ENCODE data around the gene MED13L.
"Not testable (repeated sequence)": the region's sequence is repeated elsewhere in the genome, so short reads cannot be mapped to it uniquely, and the experiment has no call there.

Gene MED13L

DNA sequence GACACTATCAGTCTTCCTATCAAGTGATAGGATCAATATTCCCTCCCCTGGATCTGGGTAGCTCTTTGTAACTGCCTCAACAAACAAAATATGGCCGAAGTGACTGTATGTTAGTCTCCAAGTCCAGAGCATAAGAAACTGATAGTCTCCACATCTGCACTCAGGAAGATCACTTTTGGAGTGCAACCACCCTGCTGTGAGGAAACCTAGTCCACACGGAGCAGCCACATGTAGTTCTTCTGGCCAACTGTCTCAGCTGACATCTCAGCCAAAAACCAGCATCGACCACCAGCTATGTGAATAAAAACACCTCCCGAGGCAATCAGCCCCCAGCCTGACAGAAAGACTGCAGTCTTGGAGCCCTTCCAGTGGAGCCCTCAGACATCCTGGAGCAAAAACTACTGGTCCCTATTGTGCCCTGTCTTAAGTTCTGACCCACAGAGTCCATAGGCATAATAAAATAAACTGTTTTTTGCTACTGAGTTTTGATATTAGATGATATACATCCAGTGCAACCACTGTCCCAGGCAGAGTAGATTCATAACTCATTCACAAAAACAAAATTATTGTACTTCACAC, 143.8 kb downstream of the MED13L start:
- Histone ChIP-seq H3K36me3 (ENCODE audit: control insufficient read depth, insufficient read depth, low read length, severe bottlenecking) (no peaks in the 10 kb centered on the region), H3K4me1 (ENCODE audit: control insufficient read depth, insufficient read depth, low read length) (peaks cover 76% of the 10 kb centered on the region), H3K9ac (ENCODE audit: low read length) (no peak overlapping the region), H3K27me3 (replicated peaks; ENCODE audit: control insufficient read depth, insufficient read depth, low read length) (no peaks in the 10 kb centered on the region), H3K9me3 (ENCODE audit: control insufficient read depth, low read length) (no peaks in the 10 kb centered on the region), H3K4me3 (ENCODE audit: low read length) (no peak overlapping the region)
- DNase-seq (ENCODE audit: low read depth), result no peak

- Histone ChIP-seq H3K36me3 (ENCODE audit: control insufficient read depth, insufficient read depth, low read length, severe bottlenecking) (no peaks in the 10 kb centered on the region), H3K4me1 (ENCODE audit: control insufficient read depth, insufficient read depth, low read length) (peaks cover 71% of the 10 kb centered on the region), H3K9ac (ENCODE audit: low read length) (no peak overlapping the region), H3K27me3 (replicated peaks; ENCODE audit: control insufficient read depth, insufficient read depth, low read length) (no peaks in the 10 kb centered on the region), H3K9me3 (ENCODE audit: control insufficient read depth, low read length) (no peaks in the 10 kb centered on the region), H3K4me3 (ENCODE audit: low read length) (no peak overlapping the region)
- peak; percentile 69 for DNase-seq (ENCODE audit: low read depth)
Observed at GRCh38 chr12:116133149-116133548, 144.3 kb downstream of the MED13L start.

- DNase-seq (ENCODE audit: low read depth); H3K27me3 ChIP-seq (replicated peaks; ENCODE audit: control insufficient read depth, insufficient read depth, low read length): not testable (repeated sequence)
- peaks cover 74% of the 10 kb centered on the region for H3K4me1 ChIP-seq (ENCODE audit: control insufficient read depth, insufficient read depth, low read length)
Observed at GRCh38 chr12:116131987-116132386, 145.5 kb downstream of the MED13L start.

GRCh38 chr12:116131176-116131575, 146.3 kb downstream of the MED13L start:
- Histone ChIP-seq H3K9me3 (ENCODE audit: control insufficient read depth, low read length) (no peaks in the 10 kb centered on the region), H3K36me3 (ENCODE audit: control insufficient read depth, insufficient read depth, low read length, severe bottlenecking) (no peaks in the 10 kb centered on the region), H3K27me3 (replicated peaks; ENCODE audit: control insufficient read depth, insufficient read depth, low read length) (no peaks in the 10 kb centered on the region), H3K4me3 (ENCODE audit: low read length) (no peak overlapping the region), H3K4me1 (ENCODE audit: control insufficient read depth, insufficient read depth, low read length) (peaks cover 77% of the 10 kb centered on the region), H3K9ac (ENCODE audit: low read length) (no peak overlapping the region)
- DNase-seq (ENCODE audit: low read depth), result no peak

More at GRCh38 chr12:116131987-116132386, 145.5 kb downstream of the MED13L start:
- H3K36me3 ChIP-seq (ENCODE audit: control insufficient read depth, insufficient read depth, low read length, severe bottlenecking); H3K9me3 ChIP-seq (ENCODE audit: control insufficient read depth, low read length); H3K9ac ChIP-seq (ENCODE audit: low read length); H3K4me3 ChIP-seq (ENCODE audit: low read length): not testable (repeated sequence)

- Histone ChIP-seq H3K4me1 (ENCODE audit: control insufficient read depth, insufficient read depth, low read length) (peaks cover 82% of the 10 kb centered on the region), H3K27me3 (replicated peaks; ENCODE audit: control insufficient read depth, insufficient read depth, low read length) (no peaks in the 10 kb centered on the region), H3K9me3 (ENCODE audit: control insufficient read depth, low read length) (no peaks in the 10 kb centered on the region), H3K36me3 (ENCODE audit: control insufficient read depth, insufficient read depth, low read length, severe bottlenecking) (no peaks in the 10 kb centered on the region), H3K4me3 (ENCODE audit: low read length) (no peak overlapping the region), H3K9ac (ENCODE audit: low read length) (peak overlapping the region; percentile 11)
- peak; percentile 57 for DNase-seq (ENCODE audit: low read depth)
Observed at GRCh38 chr12:116130431-116130830, 147.1 kb downstream of the MED13L start.

DNA sequence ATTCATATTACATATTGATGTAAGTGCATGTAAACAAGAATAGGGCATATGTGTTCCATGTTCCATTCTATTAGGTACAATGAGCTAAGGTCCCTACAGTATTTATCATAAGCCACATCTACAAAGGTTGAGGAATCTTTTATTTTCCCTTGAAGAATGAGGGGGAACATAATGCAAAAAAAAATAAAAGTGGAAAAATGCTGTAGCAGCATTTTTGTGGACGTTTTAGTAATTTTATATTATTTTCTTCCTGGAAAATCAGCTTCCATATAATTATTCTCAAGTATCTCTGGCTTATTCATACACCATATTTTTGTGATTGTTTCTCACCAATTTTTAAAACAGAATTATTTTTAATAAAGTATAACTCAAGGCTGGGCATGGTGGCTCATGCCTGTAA, 148.7 kb downstream of the MED13L start:
- Histone ChIP-seq H3K4me1 (ENCODE audit: control insufficient read depth, insufficient read depth, low read length) (peaks cover 82% of the 10 kb centered on the region), H3K9me3 (ENCODE audit: control insufficient read depth, low read length) (no peaks in the 10 kb centered on the region), H3K36me3 (ENCODE audit: control insufficient read depth, insufficient read depth, low read length, severe bottlenecking) (no peaks in the 10 kb centered on the region)

DNA sequence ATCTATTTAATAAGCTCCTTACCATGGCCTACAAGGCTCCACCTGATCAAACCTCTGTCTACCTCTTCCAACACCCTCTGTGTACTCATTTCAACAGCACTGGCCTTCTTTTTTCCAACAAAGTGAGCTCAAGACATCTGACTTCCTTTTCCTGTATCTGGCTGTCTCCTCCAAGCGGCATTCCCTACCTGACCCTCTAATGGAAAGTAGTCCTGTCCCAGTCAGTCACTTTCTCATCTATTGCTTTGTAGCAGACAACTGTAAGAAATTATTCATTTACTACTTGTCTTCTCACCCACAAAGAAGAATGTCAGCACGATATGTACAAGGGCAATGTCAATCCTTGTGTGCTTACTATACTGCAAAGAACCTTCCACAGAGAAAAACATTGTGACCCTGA, 149.6 kb downstream of the MED13L start:
- Histone ChIP-seq H3K27me3 (replicated peaks; ENCODE audit: control insufficient read depth, insufficient read depth, low read length) (no peaks in the 10 kb centered on the region), H3K4me3 (ENCODE audit: low read length) (no peak overlapping the region), H3K36me3 (ENCODE audit: control insufficient read depth, insufficient read depth, low read length, severe bottlenecking) (no peaks in the 10 kb centered on the region), H3K9ac (ENCODE audit: low read length) (no peak overlapping the region), H3K4me1 (ENCODE audit: control insufficient read depth, insufficient read depth, low read length) (peaks cover 82% of the 10 kb centered on the region), H3K9me3 (ENCODE audit: control insufficient read depth, low read length) (no peaks in the 10 kb centered on the region)
- no peak for DNase-seq (ENCODE audit: low read depth)

More for the DNA sequence above, 148.7 kb downstream of the MED13L start:
- no peaks in the 10 kb centered on the region for H3K27me3 ChIP-seq (replicated peaks; ENCODE audit: control insufficient read depth, insufficient read depth, low read length)
- H3K4me3 ChIP-seq (ENCODE audit: low read length), result no peak overlapping the region
- DNase-seq (ENCODE audit: low read depth), result no peak
- no peak overlapping the region for H3K9ac ChIP-seq (ENCODE audit: low read length)

- peak; percentile 84 for DNase-seq (ENCODE audit: low read depth)
- Histone ChIP-seq H3K9ac (ENCODE audit: low read length) (no peak overlapping the region), H3K4me3 (ENCODE audit: low read length) (no peak overlapping the region), H3K27me3 (replicated peaks; ENCODE audit: control insufficient read depth, insufficient read depth, low read length) (no peaks in the 10 kb centered on the region), H3K36me3 (ENCODE audit: control insufficient read depth, insufficient read depth, low read length, severe bottlenecking) (no peaks in the 10 kb centered on the region), H3K4me1 (ENCODE audit: control insufficient read depth, insufficient read depth, low read length) (peaks cover 82% of the 10 kb centered on the region), H3K9me3 (ENCODE audit: control insufficient read depth, low read length) (no peaks in the 10 kb centered on the region)
Observed at GRCh38 chr12:116126610-116127009, 150.9 kb downstream of the MED13L start.

GRCh38 chr12:116125956-116126566, 151.4 kb downstream of the MED13L start:
- Histone ChIP-seq H3K4me3 (ENCODE audit: low read length) (no peak overlapping the region), H3K27me3 (replicated peaks; ENCODE audit: control insufficient read depth, insufficient read depth, low read length) (no peaks in the 10 kb centered on the region), H3K9ac (ENCODE audit: low read length) (no peak overlapping the region), H3K9me3 (ENCODE audit: control insufficient read depth, low read length) (no peaks in the 10 kb centered on the region), H3K4me1 (ENCODE audit: control insufficient read depth, insufficient read depth, low read length) (peaks cover 83% of the 10 kb centered on the region), H3K36me3 (ENCODE audit: control insufficient read depth, insufficient read depth, low read length, severe bottlenecking) (no peaks in the 10 kb centered on the region)
- peak; percentile 50 for DNase-seq (ENCODE audit: low read depth)

DNA sequence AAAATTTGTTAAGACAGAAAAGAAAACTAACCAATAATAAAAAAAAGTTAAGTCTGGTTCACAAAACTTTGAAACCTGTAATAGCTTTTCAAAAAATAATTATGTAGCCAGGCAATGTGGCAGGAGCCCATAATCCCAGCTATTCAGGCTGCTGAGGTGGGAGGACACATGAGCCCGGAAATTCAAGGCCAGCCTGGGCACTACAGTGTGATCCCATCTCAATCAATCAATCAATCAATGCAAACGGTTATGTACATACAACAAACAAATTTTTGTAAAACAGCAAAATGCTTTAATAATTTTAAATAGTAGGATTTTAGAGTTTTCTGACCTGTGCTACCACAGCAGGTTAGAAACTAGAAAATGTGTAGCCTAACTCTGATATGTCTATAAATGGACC, 152.4 kb downstream of the MED13L start:
- Histone ChIP-seq H3K4me3 (ENCODE audit: low read length) (no peak overlapping the region), H3K27me3 (replicated peaks; ENCODE audit: control insufficient read depth, insufficient read depth, low read length) (no peaks in the 10 kb centered on the region), H3K36me3 (ENCODE audit: control insufficient read depth, insufficient read depth, low read length, severe bottlenecking) (no peaks in the 10 kb centered on the region), H3K9ac (ENCODE audit: low read length) (peak overlapping the region; percentile 11), H3K9me3 (ENCODE audit: control insufficient read depth, low read length) (no peaks in the 10 kb centered on the region), H3K4me1 (ENCODE audit: control insufficient read depth, insufficient read depth, low read length) (peaks cover 82% of the 10 kb centered on the region)
- DNase-seq (ENCODE audit: low read depth), result no peak

DNA sequence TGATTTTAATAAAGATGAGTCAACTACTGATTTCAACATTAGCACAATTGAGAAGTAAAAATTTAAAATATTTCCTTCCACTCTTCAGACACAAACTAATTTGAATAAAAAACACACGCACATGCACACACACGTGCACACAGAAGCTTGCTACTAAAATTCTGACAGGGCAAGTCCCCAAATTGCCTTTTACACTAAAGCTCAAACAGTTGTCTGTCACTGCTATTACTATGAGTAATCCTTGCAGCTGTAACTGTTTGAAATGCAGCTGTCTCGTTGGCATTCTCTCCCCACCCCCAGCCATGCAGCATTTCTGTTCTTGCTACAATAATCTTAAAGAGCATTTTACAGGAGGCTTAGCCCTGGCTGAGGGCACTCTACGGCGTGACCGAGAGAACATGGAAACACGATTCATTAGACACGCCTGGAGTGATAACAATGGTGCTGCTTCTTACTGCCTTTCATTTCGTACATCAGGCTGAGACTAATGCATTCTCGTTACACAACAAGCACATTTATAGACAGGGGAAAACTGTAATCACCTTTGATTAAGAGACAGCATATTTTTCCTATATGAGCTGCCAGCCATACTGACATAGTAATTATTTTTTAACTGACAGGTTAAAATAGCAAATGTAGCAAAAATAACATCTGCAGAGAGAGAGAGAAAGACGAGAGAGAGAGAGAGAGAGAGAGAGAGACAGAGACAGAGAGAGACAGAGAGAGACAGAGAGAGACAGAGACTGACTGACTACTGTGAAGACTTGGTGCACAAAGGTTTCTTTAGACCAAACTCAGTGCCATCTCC, 153.8 kb downstream of the MED13L start:
- no peaks in the 10 kb centered on the region for H3K27me3 ChIP-seq (replicated peaks; ENCODE audit: control insufficient read depth, insufficient read depth, low read length)
- H3K9me3 ChIP-seq (ENCODE audit: control insufficient read depth, low read length), result no peaks in the 10 kb centered on the region
- peak overlapping the region; percentile 37 for H3K9ac ChIP-seq (ENCODE audit: low read length)
- DNase-seq (ENCODE audit: low read depth), result peak; percentile 70
- H3K36me3 ChIP-seq (ENCODE audit: control insufficient read depth, insufficient read depth, low read length, severe bottlenecking), result no peaks in the 10 kb centered on the region
- peak overlapping the region; percentile 65 for H3K4me3 ChIP-seq (ENCODE audit: low read length)
- peaks cover 85% of the 10 kb centered on the region for H3K4me1 ChIP-seq (ENCODE audit: control insufficient read depth, insufficient read depth, low read length)

All from adipocyte (in vitro differentiated cells).